Measurements from ENCODE around the gene STK38.

The STK38 gene

DNA sequence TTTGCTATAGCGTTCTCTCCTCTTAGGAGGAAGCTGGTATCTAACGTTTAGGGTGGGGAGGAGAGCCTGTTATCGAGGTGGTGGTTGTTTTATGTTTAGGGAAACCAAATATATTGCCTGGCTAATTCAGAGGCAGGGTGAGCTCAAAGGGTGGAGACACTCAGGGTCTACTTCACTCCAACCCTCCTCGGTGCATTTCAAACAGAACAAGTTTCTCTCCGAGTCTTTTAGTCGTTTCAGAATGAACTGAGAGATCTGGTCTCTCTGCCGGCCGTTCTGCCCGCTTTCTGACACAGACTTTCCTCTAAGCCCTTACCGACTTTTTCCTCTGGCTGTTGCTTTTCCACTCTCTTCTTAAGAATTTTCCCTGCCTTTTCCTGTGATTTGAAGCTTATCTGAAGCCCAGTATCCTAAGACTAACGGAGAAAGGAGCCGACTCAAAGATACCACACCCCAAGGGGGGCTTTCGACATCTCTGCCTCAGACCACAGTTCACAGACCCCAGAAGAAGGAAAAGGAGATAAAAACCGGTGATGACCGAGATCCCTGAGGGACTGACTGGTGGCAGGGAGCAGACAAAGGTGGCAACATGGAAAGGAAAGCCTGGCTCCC lies 865 bp downstream of the STK38 start:
- peaks cover 57% of the 10 kb centered on the region for H3K79me2 ChIP-seq (ENCODE audit: control insufficient read depth, low read length)
- peaks cover 36% of the 10 kb centered on the region for H3K36me3 ChIP-seq (ENCODE audit: control insufficient read depth, low read length)
- H4K20me1 ChIP-seq (ENCODE audit: control insufficient read depth, insufficient read depth, low read depth, low read length): no peaks in the 10 kb centered on the region
- no peaks in the 10 kb centered on the region for H3K27me3 ChIP-seq (ENCODE audit: control insufficient read depth, low read length)
- peak overlapping the region; percentile 90 for H3K4me3 ChIP-seq (ENCODE audit: low read length)
- peak overlapping the region; percentile 81 for H3K4me2 ChIP-seq (ENCODE audit: low read length)
- H3K4me1 ChIP-seq (ENCODE audit: control insufficient read depth, low read length): peaks cover 60% of the 10 kb centered on the region
- no peaks in the 10 kb centered on the region for H3K9me2 ChIP-seq (replicated peaks; ENCODE audit: control insufficient read depth, low read length)
- H3F3A ChIP-seq (ENCODE audit: control insufficient read depth, insufficient read depth): peaks cover 6% of the 10 kb centered on the region; the same call in 1 of the 2 replicates
- H3K27ac ChIP-seq (ENCODE audit: low read depth, low read length): peak overlapping the region; percentile 86
- H3K9me3 ChIP-seq (ENCODE audit: control insufficient read depth, insufficient read depth, low read length): no peaks in the 10 kb centered on the region
- TF ChIP-seq EZH2phosphoT487 (IDR thresholded peaks at IDR 0.05; ENCODE audit: borderline replicate concordance, low read length): no peak
- TF ChIP-seq, protein P1, sequence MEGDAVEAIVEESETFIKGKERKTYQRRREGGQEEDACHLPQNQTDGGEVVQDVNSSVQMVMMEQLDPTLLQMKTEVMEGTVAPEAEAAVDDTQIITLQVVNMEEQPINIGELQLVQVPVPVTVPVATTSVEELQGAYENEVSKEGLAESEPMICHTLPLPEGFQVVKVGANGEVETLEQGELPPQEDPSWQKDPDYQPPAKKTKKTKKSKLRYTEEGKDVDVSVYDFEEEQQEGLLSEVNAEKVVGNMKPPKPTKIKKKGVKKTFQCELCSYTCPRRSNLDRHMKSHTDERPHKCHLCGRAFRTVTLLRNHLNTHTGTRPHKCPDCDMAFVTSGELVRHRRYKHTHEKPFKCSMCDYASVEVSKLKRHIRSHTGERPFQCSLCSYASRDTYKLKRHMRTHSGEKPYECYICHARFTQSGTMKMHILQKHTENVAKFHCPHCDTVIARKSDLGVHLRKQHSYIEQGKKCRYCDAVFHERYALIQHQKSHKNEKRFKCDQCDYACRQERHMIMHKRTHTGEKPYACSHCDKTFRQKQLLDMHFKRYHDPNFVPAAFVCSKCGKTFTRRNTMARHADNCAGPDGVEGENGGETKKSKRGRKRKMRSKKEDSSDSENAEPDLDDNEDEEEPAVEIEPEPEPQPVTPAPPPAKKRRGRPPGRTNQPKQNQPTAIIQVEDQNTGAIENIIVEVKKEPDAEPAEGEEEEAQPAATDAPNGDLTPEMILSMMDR (IDR thresholded peaks at IDR 0.05; ENCODE audit: low read depth, low read length, poor library complexity, severe bottlenecking): no peak

DNA sequence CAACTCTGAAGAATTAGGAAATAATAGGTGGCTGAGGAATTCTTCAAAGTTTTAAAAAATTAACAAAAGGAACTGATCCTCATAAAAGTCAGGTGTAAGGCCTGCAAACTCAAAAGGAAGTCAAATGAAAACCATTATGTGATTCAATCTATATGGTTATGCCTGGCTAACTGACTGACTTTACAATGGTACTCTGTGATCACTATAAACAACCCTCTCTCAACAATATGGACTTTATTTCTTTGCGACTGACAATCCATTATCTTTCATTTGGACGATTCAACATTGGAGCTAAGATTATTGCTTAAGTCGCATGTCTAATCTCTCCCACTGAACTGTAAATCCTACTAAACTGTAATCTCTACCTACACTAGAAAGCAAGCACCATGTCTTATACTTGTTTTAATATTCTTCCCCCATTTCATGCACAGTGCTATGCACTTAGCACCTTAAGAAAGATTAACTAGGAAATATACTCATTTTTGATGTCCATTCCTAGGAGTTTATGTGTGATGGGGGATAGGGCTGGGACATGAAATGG lies 1.4 kb downstream of the STK38 start:
- Histone ChIP-seq H3K27ac (ENCODE audit: low read depth, low read length) (peak overlapping the region; percentile 86), H3K36me3 (ENCODE audit: control insufficient read depth, low read length) (peaks cover 39% of the 10 kb centered on the region), H3K9me3 (ENCODE audit: control insufficient read depth, insufficient read depth, low read length) (no peaks in the 10 kb centered on the region), H3K27me3 (ENCODE audit: control insufficient read depth, low read length) (no peaks in the 10 kb centered on the region), H3F3A (ENCODE audit: control insufficient read depth, insufficient read depth) (peaks cover 6% of the 10 kb centered on the region; the same call in 1 of the 2 replicates), H3K9me2 (replicated peaks; ENCODE audit: control insufficient read depth, low read length) (no peaks in the 10 kb centered on the region), H3K4me2 (ENCODE audit: low read length) (peak overlapping the region; percentile 81), H4K20me1 (ENCODE audit: control insufficient read depth, insufficient read depth, low read depth, low read length) (no peaks in the 10 kb centered on the region), H3K4me1 (ENCODE audit: control insufficient read depth, low read length) (peaks cover 54% of the 10 kb centered on the region), H3K79me2 (ENCODE audit: control insufficient read depth, low read length) (peaks cover 63% of the 10 kb centered on the region), H3K4me3 (ENCODE audit: low read length) (peak overlapping the region; percentile 90)
- TF ChIP-seq EZH2phosphoT487 (IDR thresholded peaks at IDR 0.05; ENCODE audit: borderline replicate concordance, low read length): no peak
- TF ChIP-seq, protein P1 (IDR thresholded peaks at IDR 0.05; ENCODE audit: low read depth, low read length, poor library complexity, severe bottlenecking): no peak

DNA sequence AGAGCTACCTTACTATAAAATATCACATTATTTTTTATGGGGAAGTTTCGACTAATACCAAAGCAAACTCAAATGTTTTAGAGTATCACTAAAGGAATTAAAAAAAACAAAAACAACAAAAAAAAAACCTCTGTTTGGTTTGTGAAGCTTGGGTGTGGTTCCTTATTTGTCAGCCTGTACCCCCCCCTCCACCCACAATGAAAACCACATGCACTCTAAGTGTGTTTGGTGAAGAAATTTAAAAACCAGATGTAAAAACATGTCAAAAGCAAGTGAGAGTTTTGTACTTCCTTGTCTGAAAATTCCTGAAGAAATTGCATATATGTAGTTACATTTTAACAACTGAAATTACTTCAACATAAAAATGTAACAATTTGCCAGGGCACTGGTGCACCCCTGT lies 3.1 kb downstream of the STK38 start:
- peaks cover 53% of the 10 kb centered on the region for H3K36me3 ChIP-seq (ENCODE audit: control insufficient read depth, low read length)
- peak overlapping the region; percentile 90 for H3K4me3 ChIP-seq (ENCODE audit: low read length)
- no peaks in the 10 kb centered on the region for H4K20me1 ChIP-seq (ENCODE audit: control insufficient read depth, insufficient read depth, low read depth, low read length)
- H3K4me2 ChIP-seq (ENCODE audit: low read length): peak overlapping the region; percentile 81
- peaks cover 76% of the 10 kb centered on the region for H3K79me2 ChIP-seq (ENCODE audit: control insufficient read depth, low read length)
- H3K4me1 ChIP-seq (ENCODE audit: control insufficient read depth, low read length): peaks cover 44% of the 10 kb centered on the region
- H3K9me2 ChIP-seq (replicated peaks; ENCODE audit: control insufficient read depth, low read length): no peaks in the 10 kb centered on the region
- H3F3A ChIP-seq (ENCODE audit: control insufficient read depth, insufficient read depth): peaks cover 6% of the 10 kb centered on the region; the same call in 1 of the 2 replicates
- no peaks in the 10 kb centered on the region for H3K9me3 ChIP-seq (ENCODE audit: control insufficient read depth, insufficient read depth, low read length)
- no peak for TF ChIP-seq EZH2phosphoT487 (IDR thresholded peaks at IDR 0.05; ENCODE audit: borderline replicate concordance, low read length)
- TF ChIP-seq, protein P1 (IDR thresholded peaks at IDR 0.05; ENCODE audit: low read depth, low read length, poor library complexity, severe bottlenecking): no peak
- no peaks in the 10 kb centered on the region for H3K27me3 ChIP-seq (ENCODE audit: control insufficient read depth, low read length)
- no peak overlapping the region for H3K27ac ChIP-seq (ENCODE audit: low read depth, low read length)
